Osteocyte (in vitro differentiated cells): ENCODE data around the gene TANGO6. TPM values are rescaled to one million over a fixed set of nuclear protein-coding genes. Genes with fewer than 3 reads are reported as not detected.

Source experiments
- DNase-seq: peaks from one replicate; pipeline ENCODE4 v3.0.0; 2021; ENCODE audit warnings: mixed read lengths; ENCODE audit not compliant: unreplicated experiment; ENCODE audit errors: extremely low spot score
- H3K27ac Mint-ChIP-seq: one replicate; pipeline ENCODE4 v1.8.0; 2021; ENCODE audit warnings: mild to moderate bottlenecking, mixed read lengths; ENCODE audit not compliant: unreplicated experiment
- H3K27me3 Mint-ChIP-seq: one replicate; pipeline ENCODE4 v1.8.0; 2021; ENCODE audit warnings: mixed read lengths; ENCODE audit not compliant: unreplicated experiment
- H3K36me3 Mint-ChIP-seq: one replicate; pipeline ENCODE4 v1.8.0; 2021; ENCODE audit warnings: mixed read lengths; ENCODE audit not compliant: unreplicated experiment
- H3K4me1 Mint-ChIP-seq: one replicate; pipeline ENCODE4 v1.8.0; 2021; ENCODE audit warnings: mixed read lengths; ENCODE audit not compliant: unreplicated experiment
- H3K4me3 Mint-ChIP-seq: one replicate; pipeline ENCODE4 v1.8.0; 2021; ENCODE audit warnings: mild to moderate bottlenecking, moderate library complexity, mixed read lengths; ENCODE audit not compliant: unreplicated experiment
- H3K9me3 Mint-ChIP-seq: one replicate; pipeline ENCODE4 v1.8.0; 2021; ENCODE audit warnings: mixed read lengths; ENCODE audit not compliant: unreplicated experiment
- CTCF ChIP-seq: fragments of 200-600 bp; sonication (generic); IDR thresholded peaks from 2 replicates; pipeline ENCODE4 v1.5.0; 2021; ENCODE audit warnings: antibody characterized with exemption, mild to moderate bottlenecking, moderate library complexity
- total RNA-seq: library from RNA; stranded (reverse); gene quantifications from 2 replicates; pipeline ENCODE4 v1.2.1, GENCODE V29; 2021

The TANGO6 gene
- total RNA-seq, 1 donor from 2014 or later = 11.9 TPM

DNA sequence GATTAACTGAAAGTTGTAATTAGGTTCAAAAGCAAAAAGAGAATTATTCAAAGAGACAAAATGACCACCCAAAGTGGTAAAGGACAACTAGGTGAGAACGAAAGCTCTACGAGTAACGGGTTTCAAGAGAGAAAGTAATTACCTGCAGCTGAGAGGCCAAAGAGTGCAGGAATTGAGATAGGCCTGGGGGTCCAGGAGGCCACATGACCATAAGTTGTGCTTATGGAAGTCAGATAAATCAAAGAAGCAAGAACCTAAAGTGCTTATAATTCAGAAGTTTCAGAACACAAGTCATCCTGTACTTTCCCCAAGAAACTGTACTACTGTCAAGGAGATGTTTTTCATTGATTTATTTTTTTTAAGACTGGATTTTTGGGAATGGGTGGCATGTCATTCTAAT lies 91.1 kb downstream of the TANGO6 start:
- peaks cover 13% of the 10 kb centered on the region for H3K4me1 Mint-ChIP-seq
- H3K27me3 Mint-ChIP-seq = no peaks in the 10 kb centered on the region

DNA sequence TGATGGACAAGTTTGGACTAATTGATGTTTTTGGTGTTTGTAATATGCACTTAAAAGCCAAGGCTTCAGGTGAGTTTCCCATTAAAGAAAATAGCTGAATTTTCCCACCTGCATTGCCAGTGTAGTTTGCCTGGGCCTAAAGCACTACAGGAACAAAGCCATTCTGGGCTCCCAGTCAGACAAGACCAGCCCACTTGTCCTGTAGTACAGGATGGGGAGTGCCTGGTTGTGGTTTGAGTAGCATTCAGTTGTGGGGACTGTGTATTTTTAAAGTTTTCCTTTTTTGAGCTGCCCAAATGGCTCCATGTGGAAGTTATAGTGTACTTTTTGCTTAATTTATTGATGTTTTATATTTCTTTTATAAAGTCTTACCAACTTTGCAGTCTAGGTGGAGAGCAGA lies 91.7 kb downstream of the TANGO6 start:
- Mint-ChIP-seq H3K4me3 (no peak overlapping the region), H3K27ac (no peak overlapping the region), H3K36me3 (peaks cover 15% of the 10 kb centered on the region), H3K9me3 (peaks cover 3% of the 10 kb centered on the region), H3K4me1 (peaks cover 13% of the 10 kb centered on the region), H3K27me3 (no peaks in the 10 kb centered on the region)
- DNase-seq = peak; percentile 17
- no peak for TF ChIP-seq CTCF

More for the DNA sequence above, 91.1 kb downstream of the TANGO6 start:
- Mint-ChIP-seq H3K36me3 (peaks cover 19% of the 10 kb centered on the region), H3K4me3 (no peak overlapping the region), H3K9me3 (peaks cover 3% of the 10 kb centered on the region), H3K27ac (no peak overlapping the region)
- peak; percentile 32 for DNase-seq
- TF ChIP-seq CTCF = no peak

GRCh38 chr16:68936736-68937631 lies 93.7 kb downstream of the TANGO6 start:
- Mint-ChIP-seq H3K36me3 (peaks cover 8% of the 10 kb centered on the region), H3K4me1 (peaks cover 13% of the 10 kb centered on the region), H3K27me3 (no peaks in the 10 kb centered on the region), H3K9me3 (peaks cover 3% of the 10 kb centered on the region), H3K4me3 (no peak overlapping the region), H3K27ac (peak overlapping the region; percentile 89)
- TF ChIP-seq CTCF = no peak
- DNase-seq = peak; percentile 6

DNA sequence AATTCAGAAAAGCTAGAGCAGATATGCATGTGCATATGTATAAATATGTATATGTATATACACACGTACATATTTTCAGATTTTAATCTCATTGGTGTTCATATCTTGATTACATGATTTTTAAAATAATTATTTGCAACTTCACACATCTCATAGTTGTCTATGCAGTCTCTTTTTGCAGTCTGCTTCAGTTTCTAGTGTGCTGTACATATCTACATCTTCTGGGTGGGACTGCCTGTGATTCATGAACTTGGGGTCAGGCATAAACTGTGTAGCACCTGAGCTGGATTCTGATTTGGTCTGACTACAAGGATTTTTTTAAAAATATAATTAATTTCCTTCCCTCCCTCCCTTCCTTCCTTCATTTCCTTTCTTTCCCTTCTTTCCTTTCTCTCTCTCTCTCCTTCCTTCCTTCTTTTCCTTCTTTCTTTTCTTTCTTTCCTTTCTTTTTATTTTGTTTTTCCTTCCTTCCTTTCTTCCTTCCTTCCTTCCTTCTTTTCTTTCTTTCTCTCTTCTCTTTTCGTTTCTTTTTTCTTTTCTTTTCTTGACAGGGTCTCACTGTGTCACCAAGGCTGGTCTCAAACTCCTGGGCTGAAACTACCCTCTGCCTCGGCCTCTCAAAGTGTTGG lies 96.5 kb downstream of the TANGO6 start:
- H3K27me3 Mint-ChIP-seq = no peaks in the 10 kb centered on the region
- H3K36me3 Mint-ChIP-seq = peaks cover 17% of the 10 kb centered on the region
- no peak for TF ChIP-seq CTCF
- no peak overlapping the region for H3K4me3 Mint-ChIP-seq
- H3K9me3 Mint-ChIP-seq = peaks cover 11% of the 10 kb centered on the region
- H3K4me1 Mint-ChIP-seq = peaks cover 19% of the 10 kb centered on the region
- no peak overlapping the region for H3K27ac Mint-ChIP-seq
- no peak for DNase-seq

- H3K36me3 Mint-ChIP-seq = peaks cover 19% of the 10 kb centered on the region
- TF ChIP-seq CTCF = no peak
- peaks cover 19% of the 10 kb centered on the region for H3K4me1 Mint-ChIP-seq
- peaks cover 11% of the 10 kb centered on the region for H3K9me3 Mint-ChIP-seq
- no peak for DNase-seq
- H3K4me3 Mint-ChIP-seq = no peak overlapping the region
- no peaks in the 10 kb centered on the region for H3K27me3 Mint-ChIP-seq
- H3K27ac Mint-ChIP-seq = no peak overlapping the region
These were observed 97.5 kb downstream of the TANGO6 start for GRCh38 chr16:68940816-68941215.
